Measurements from ENCODE around the gene TMEM87B.
"Not testable (repeated sequence)": the region's sequence is repeated elsewhere in the genome, so short reads cannot be mapped to it uniquely, and the experiment has no call there.

The TMEM87B gene

GRCh38 chr2:112033600-112033999 lies 21.5 kb upstream of the TMEM87B start:
- DNase-seq, result no peak

- no peak for DNase-seq
These were observed 20.1 kb upstream of the TMEM87B start for GRCh38 chr2:112034924-112035323.

- DNase-seq, result no peak
These were observed 19.3 kb upstream of the TMEM87B start for GRCh38 chr2:112035786-112036185.

GRCh38 chr2:112039556-112039955 lies 15.5 kb upstream of the TMEM87B start:
- not testable (repeated sequence) for DNase-seq

GRCh38 chr2:112040066-112040465 lies 15.0 kb upstream of the TMEM87B start:
- not testable (repeated sequence) for DNase-seq

- DNase-seq, result not testable (repeated sequence)
These were observed 13.6 kb upstream of the TMEM87B start for GRCh38 chr2:112041460-112041859.

- DNase-seq, result no peak
These were observed 9.5 kb upstream of the TMEM87B start for GRCh38 chr2:112045446-112046014.

- no peak for DNase-seq
These were observed 8.8 kb upstream of the TMEM87B start for GRCh38 chr2:112046231-112046630.

GRCh38 chr2:112047537-112048235 lies 7.4 kb upstream of the TMEM87B start:
- no peak for DNase-seq

- DNase-seq, result no peak
These were observed 6.9 kb upstream of the TMEM87B start for GRCh38 chr2:112048236-112048592.

GRCh38 chr2:112048887-112049286 lies 6.2 kb upstream of the TMEM87B start:
- DNase-seq, result no peak

- DNase-seq, result no peak
These were observed 4.8 kb upstream of the TMEM87B start for GRCh38 chr2:112050316-112050715.

- peak; percentile 98 for DNase-seq
These were observed 887 bp upstream of the TMEM87B start for GRCh38 chr2:112053917-112054846.

GRCh38 chr2:112055730-112056625 lies 909 bp downstream of the TMEM87B start:
- no peak for DNase-seq

GRCh38 chr2:112056626-112056987 lies 1.5 kb downstream of the TMEM87B start:
- DNase-seq, result no peak

- DNase-seq, result no peak
These were observed 4.6 kb downstream of the TMEM87B start for GRCh38 chr2:112059671-112060070.

- DNase-seq, result no peak
These were observed 6.2 kb downstream of the TMEM87B start for GRCh38 chr2:112061299-112061698.

GRCh38 chr2:112061840-112062239 lies 6.8 kb downstream of the TMEM87B start:
- no peak for DNase-seq

- DNase-seq, result no peak
These were observed 7.8 kb downstream of the TMEM87B start for GRCh38 chr2:112062894-112063293.

- no peak for DNase-seq
These were observed 10.4 kb downstream of the TMEM87B start for GRCh38 chr2:112065486-112065885.

- no peak for DNase-seq
These were observed 10.9 kb downstream of the TMEM87B start for GRCh38 chr2:112065966-112066365.

- not testable (repeated sequence) for DNase-seq
These were observed 14.7 kb downstream of the TMEM87B start for GRCh38 chr2:112069794-112070193.

GRCh38 chr2:112073875-112074274 lies 18.8 kb downstream of the TMEM87B start:
- no peak for DNase-seq

Data from activated T-cell treated with anti-CD3 and anti-CD28 coated beads, Interleukin-2, amount 50 U/mL, for 1 hour (primary cell).